ENCODE measurements around the gene CSH1. TPM values are rescaled to one million over a fixed set of nuclear protein-coding genes. Genes with fewer than 3 reads are reported as not detected.
"Not testable (repeated sequence)": the region's sequence is repeated elsewhere in the genome, so short reads cannot be mapped to it uniquely, and the experiment has no call there.

The CSH1 gene
- total RNA-seq (not detected), polyA plus RNA-seq (not detected)
- long read RNA-seq, donor 1, result 0 reads
- long read RNA-seq, donor 2, result 0 reads

DNA sequence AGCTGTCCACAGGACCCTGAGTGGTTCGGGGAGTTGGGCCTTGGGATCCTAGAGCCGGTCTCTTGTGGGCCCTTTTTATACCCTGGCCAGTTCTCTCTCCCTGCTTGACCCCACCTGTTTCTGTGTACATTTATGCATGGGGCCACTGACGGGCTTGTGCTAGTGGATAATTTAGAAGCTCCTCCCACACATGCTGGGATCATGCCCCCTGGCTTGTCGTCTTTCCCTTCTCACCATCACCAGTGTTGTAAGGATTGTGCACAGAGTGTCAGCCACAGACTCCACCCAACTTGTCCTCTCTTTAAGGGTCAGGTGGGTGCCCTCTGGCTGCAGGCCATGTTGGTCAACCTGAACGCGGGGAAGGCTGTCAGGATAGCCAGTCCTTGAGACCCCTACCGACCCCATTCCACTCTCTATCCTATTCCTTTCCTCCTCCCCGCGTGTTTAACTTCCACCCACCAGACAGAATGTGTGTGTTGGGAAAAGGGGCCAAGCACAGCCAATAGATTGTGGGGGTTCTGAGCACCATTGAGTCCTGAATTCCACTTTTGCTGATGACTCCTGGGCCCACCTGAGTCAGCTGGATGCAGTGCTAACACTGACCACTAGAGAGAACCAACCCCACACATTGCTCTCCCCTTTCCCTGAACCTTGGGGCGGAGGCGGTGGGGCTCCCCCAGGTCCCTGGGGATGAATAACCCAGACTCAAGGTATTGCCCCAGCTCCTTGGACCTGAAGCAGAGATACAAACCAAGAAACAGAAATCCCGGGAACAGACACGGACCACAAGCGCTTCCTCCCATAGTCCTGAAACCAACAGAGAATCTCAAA, at the start of gene CSH1:
Gene CSH1 (minus strand): TSS at position 51 of the 831 bp plus-strand sequence. CDS start 63 bp downstream, outside the sequence.
- H3K36me3 ChIP-seq (ENCODE audit: insufficient read depth in 1 of 2, low read depth in 1 of 2); ATAC-seq; intact Hi-C loops (cut with DNase I); DNase-seq; H3K27me3 ChIP-seq (ENCODE audit: insufficient read depth in 3 of 3, low read length in 2 of 3); H3K27ac ChIP-seq; H3K4me3 ChIP-seq; H3K9me3 ChIP-seq; H3K4me1 ChIP-seq: not testable (repeated sequence)
- 84 to 87% (median 87%) methylated on average over 8 to 9 of the region's 14 CpGs for WGBS, 3 donors

DNA sequence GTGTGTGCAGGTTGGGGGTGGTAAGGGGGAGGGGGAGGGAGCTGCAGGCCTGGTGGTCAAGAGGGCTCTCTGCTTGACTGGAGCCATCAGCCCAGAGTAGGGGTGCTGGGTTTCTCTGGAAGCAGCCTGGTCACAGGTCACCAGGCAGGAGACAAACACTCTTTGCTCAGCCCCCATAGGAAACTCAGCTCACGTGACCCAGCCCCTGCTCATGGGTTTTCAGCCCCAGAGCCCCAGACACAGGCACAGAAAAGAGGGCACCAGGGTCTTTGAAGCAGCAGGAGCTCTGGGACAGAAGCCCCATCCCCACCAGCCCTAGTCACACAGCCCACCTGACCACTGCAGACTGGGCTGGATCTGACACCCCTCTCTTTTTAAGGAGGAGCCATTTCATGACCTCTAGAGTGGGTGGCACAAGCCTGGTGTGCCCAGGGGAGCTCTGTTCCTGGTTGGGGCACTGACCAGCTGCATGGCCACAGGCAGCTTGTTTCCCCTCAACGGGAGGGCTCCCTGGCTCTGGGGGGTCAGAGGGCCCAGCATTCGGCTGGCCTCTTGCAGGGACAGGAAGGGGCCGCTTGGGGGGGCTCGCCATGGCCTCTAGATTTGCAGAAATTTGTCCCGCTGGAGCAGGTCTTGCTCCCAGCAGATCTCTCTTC, 49.5 kb upstream of the CSH1 start:
- no peak for TF ChIP-seq CTCF (IDR thresholded peaks at IDR 0.05)
- H3K27me3 ChIP-seq (ENCODE audit: insufficient read depth in 3 of 3, low read length in 2 of 3), result no peaks in the 10 kb centered on the region
- H3K4me3 ChIP-seq, result no peak overlapping the region
- intact Hi-C loops (cut with DNase I), result no loop called here
- H3K27ac ChIP-seq, result no peak overlapping the region
- DNase-seq, result no peak
- ATAC-seq, result no peak
- H3K36me3 ChIP-seq (ENCODE audit: insufficient read depth in 1 of 2, low read depth in 1 of 2), result peaks cover 0 to 81% of the 10 kb centered on the region in 2 donors
- 64 to 81% (median 67%) methylated on average over 5 to 6 of the region's 6 CpGs for WGBS, 3 donors
- H3K4me1 ChIP-seq, result peaks cover 33% of the 10 kb centered on the region
- H3K9me3 ChIP-seq, result no peaks in the 10 kb centered on the region

- H3K27me3 ChIP-seq (ENCODE audit: insufficient read depth in 3 of 3, low read length in 2 of 3), result no peaks in the 10 kb centered on the region
- H3K4me3 ChIP-seq, result no peak overlapping the region
- 50 to 76% (median 53%) methylated on average over 21 to 24 of the region's 24 CpGs for WGBS, 3 donors
- H3K9me3 ChIP-seq, result no peaks in the 10 kb centered on the region
- TF ChIP-seq CTCF (IDR thresholded peaks at IDR 0.05), result no peak
- DNase-seq (peak in 1 of 2 donors; percentile 81), ATAC-seq (peak in 2 of 4 donors; percentile 40 to 55)
- intact Hi-C loops (cut with DNase I), result no loop called here
- H3K4me1 ChIP-seq, result peaks cover 23% of the 10 kb centered on the region
- H3K27ac ChIP-seq, result no peak overlapping the region
- peaks cover 0 to 87% of the 10 kb centered on the region in 2 donors for H3K36me3 ChIP-seq (ENCODE audit: insufficient read depth in 1 of 2, low read depth in 1 of 2)
These were observed 48.5 kb upstream of the CSH1 start for GRCh38 chr17:63944736-63945499.

DNA sequence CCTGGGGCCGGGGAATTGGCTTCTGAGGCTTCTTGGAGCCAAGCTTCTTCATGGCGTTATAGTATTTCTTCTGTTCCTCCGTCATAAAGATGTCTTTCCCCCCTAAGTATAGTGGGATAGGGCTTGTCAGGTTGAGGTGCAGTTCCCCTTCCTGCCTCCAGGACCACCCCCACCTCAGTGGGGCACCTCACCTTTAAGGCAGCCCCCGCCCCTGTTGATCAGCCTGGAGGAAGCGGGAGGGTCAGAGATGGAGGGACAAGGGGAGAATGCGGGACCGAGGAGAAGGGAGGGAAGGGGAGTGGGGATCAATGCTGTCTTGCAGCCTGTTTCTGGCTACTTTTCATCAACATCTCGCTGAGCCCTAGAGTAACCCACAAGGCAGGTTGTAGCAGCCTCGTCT, 47.4 kb upstream of the CSH1 start:
- Histone ChIP-seq H3K4me1 (peaks cover 11% of the 10 kb centered on the region), H3K9me3 (no peaks in the 10 kb centered on the region), H3K36me3 (ENCODE audit: insufficient read depth in 1 of 2, low read depth in 1 of 2) (peaks cover 0 to 90% of the 10 kb centered on the region in 2 donors), H3K4me3 (no peak overlapping the region), H3K27me3 (ENCODE audit: insufficient read depth in 3 of 3, low read length in 2 of 3) (no peaks in the 10 kb centered on the region), H3K27ac (no peak overlapping the region)
- no peak for ATAC-seq
- intact Hi-C loops (cut with DNase I), result no loop called here
- DNase-seq, result no peak
- 78 to 87% (median 81%) methylated on average over 9 of the region's 9 CpGs for WGBS, 3 donors
- TF ChIP-seq CTCF (IDR thresholded peaks at IDR 0.05), result no peak

Measured in psoas muscle (tissue), 8 donors.